GM19467 (cell line): ENCODE measurements around the gene HIVEP3.
"Not testable (repeated sequence)": the region's sequence is repeated elsewhere in the genome, so short reads cannot be mapped to it uniquely, and the experiment has no call there.

Source experiments
- ATAC-seq: cut with Tn5 transposase; IDR thresholded peaks from one replicate; pipeline ENCODE4 v1.9.1; 2021; ENCODE audit warnings: mild to moderate bottlenecking, moderate library complexity; ENCODE audit not compliant: unreplicated experiment

HIVEP3 gene

GRCh38 chr1:41576206-41576605 lies 342.5 kb downstream of the HIVEP3 start:
- ATAC-seq = no peak

- no peak for ATAC-seq
Measured at GRCh38 chr1:41574842-41575241, 343.9 kb downstream of the HIVEP3 start.

- no peak for ATAC-seq
Measured at GRCh38 chr1:41573785-41574713, 344.7 kb downstream of the HIVEP3 start.

- ATAC-seq = no peak
Measured at GRCh38 chr1:41573194-41573593, 345.5 kb downstream of the HIVEP3 start.

DNA sequence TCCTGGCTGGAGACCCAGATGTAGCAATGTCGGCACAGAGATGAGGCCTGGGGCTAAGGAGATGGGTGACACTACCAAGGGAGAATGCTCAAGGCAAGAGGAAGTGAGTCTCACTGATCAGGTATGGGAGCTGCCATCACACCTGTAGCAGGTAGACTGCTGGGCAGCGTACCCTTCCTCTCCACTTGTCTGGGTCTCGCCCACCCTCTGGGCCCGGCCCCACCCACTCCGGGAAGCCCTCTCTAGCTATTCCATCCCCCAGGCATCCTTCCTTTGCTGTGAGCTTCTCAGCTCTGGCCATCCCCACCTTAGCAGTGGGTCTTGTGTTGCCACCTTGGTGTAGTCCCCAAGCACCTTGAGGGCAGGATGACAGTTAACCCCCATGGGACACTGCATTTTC lies 346.5 kb downstream of the HIVEP3 start:
- ATAC-seq = no peak

DNA sequence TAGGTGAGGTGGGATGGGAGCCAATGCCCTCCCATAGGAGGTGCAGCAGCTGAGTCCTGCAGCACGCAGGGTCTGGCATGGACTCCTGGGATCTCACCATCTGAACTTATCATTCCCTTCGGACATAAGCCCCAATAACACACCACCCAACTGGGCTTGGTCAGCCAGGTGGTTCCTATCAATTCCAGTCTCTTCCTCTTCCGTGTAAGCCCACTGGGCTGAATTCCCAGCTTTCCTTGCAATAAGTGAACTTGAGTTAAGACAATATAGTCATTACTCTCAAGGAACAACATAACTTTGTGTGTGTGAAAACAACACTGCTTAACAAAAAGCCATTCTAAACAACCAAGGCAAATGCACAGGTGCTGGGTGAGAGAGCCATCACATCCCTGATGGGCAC lies 347.7 kb downstream of the HIVEP3 start:
- no peak for ATAC-seq

DNA sequence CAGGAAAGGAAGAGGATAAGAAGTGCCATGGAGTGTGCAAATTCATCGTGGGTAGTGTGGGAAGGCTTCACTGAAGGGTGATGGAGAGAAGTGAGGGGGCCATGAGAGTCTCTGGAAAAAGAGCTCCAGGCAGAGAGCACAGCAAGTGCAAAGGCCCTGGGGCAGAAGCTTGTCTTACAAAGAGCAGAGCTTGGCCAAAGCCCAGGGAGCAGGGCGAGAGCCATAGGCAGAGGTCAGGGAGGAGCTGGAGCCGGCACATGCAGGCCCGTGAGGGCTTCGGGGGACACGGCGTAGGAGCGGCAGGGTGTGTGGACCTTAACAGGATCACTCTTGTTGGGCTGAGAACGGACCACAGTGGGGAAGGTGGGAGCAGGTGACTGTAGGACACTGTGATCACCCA lies 350.5 kb downstream of the HIVEP3 start:
- ATAC-seq = no peak

DNA sequence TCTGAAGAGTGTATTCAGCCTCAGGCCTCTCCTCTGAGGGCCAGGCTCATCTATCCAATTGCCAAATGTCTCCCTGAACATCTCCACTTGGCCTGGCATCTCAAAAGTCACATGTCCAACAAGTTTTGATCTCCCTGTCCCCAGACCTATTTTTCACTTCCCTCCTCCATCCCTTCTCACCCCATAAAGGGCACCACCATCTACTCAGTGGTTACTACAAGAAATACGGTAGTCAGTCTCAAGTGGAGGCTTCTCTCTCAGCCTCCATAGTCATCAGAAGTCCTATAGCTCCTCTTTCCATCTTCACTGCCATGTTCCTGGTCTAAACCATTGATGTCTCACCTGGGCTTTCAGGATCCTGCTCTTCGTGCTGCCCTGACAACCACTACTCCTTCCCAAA lies 351.8 kb downstream of the HIVEP3 start:
- ATAC-seq = no peak

GRCh38 chr1:41566274-41566885 lies 352.3 kb downstream of the HIVEP3 start:
- no peak for ATAC-seq

DNA sequence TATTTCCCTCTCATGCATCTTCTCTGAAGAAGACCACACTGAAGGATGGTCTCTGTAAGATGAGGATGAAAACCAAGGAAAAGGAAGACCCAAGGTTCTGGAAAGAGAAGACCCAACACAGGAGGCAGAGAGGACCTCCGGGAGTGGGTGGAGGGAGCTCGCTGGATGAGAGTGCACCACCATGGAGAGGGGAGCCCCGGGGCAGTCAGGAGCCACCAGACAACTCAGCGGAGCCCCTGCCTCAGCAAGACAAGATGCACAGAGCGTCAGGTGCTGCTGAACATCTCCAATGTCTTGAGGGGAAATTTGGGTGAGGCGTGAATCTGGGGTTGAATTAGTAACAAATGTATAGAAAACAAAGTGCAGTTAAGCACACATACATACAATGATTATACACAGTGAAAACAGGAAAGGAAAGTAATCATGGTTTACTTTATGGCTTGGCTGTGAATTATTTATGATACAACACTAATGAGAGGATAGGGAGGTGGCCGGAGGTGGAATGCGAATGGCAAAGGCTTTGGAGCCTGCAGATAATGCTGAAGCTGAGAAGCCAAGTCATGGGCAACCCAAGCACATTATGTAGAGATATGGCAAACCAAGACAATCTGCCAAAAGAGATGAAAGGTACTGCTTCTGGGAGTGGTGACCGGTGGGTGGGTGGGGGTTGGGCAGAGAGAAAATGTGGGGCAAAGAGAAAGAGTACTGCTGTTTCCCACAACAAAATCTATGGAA lies 353.8 kb downstream of the HIVEP3 start:
- ATAC-seq = no peak

- no peak for ATAC-seq
Measured at GRCh38 chr1:41562328-41562727, 356.4 kb downstream of the HIVEP3 start.

GRCh38 chr1:41560931-41561330 lies 357.8 kb downstream of the HIVEP3 start:
- ATAC-seq = no peak

DNA sequence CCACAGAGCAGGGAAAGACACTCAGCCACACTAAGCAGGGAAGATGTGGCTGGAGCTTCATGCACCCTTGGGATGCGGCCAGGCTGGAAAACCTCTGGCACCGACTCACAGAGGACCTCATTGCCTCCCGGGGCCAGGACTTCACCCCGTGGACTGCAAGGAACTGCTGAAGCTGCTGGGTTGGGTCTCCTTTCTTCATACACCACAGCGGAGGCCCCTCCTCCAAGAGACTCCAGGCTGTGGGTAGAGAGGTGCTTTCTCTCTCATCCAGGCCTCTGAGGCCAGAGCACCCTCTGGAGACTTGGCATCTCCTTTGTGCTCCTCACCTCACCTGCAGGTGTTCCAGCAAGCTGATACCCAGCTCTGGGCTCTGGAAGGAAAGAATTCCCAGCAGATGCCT lies 358.2 kb downstream of the HIVEP3 start:
- ATAC-seq = no peak

- no peak for ATAC-seq
Measured at GRCh38 chr1:41559331-41559730, 359.4 kb downstream of the HIVEP3 start.

GRCh38 chr1:41558761-41559171 lies 360.0 kb downstream of the HIVEP3 start:
- no peak for ATAC-seq

GRCh38 chr1:41557751-41558455 lies 360.8 kb downstream of the HIVEP3 start:
- no peak for ATAC-seq

GRCh38 chr1:41554746-41555145 lies 364.0 kb downstream of the HIVEP3 start:
- ATAC-seq = not testable (repeated sequence)

GRCh38 chr1:41547781-41548560 lies 370.8 kb downstream of the HIVEP3 start:
- ATAC-seq = no peak

DNA sequence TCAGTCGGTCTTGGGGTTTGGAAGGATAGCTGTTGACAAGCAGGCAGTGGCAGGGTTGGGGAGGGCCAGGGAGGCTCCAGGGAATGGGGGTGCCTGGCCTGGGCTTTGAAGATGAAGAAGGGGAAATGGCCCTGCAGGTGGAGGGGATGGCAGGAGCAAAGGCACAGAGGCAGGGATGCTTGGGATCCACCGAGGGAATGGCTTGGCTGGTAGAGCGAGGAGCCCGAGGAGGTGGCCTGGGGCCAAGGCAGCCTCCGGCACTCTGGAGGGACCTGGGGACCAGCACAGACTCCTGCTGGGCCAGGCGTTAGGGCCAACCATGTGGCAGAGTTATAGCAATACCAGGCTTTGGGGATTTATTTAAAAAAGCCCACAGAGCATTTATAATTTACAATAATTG lies 371.4 kb downstream of the HIVEP3 start:
- no peak for ATAC-seq

DNA sequence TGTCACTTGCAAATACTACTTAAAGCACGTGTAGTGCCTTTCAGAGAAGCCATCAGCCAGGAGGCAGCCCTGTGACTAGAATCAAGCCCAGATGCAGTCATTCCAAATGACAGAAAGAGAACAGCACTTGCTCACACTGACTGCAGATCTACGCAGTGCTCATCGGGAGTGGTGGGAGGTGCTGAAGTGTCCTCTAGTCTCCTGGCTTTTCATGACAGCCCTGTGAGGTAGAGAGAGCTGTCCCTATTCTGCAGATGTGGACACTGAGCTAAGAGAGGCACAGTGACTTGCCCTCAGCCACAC lies 371.9 kb downstream of the HIVEP3 start:
- ATAC-seq = no peak
